ENCODE results near the gene KRT6B. TPM values are rescaled to one million over a fixed set of nuclear protein-coding genes. Genes with fewer than 3 reads are reported as not detected.

Gene KRT6B
- polyA plus RNA-seq, 1 donor (not counting 4 experiments of a cell fraction or from before 2014, with no cell fraction given), result 2,016 TPM

- no peaks in the 10 kb centered on the region for H3K36me3 ChIP-seq (ENCODE audit: control insufficient read depth in 2 of 2, extremely low read depth in 1 of 2, insufficient read depth in 2 of 2, low read length in 2 of 2)
- H2AFZ ChIP-seq (ENCODE audit: control insufficient read depth, low read length), result no peak overlapping the region
- no peaks in the 10 kb centered on the region for H3K27me3 ChIP-seq (ENCODE audit: control insufficient read depth, extremely low read depth, insufficient read depth, low read length)
- H3K4me2 ChIP-seq (ENCODE audit: control insufficient read depth, extremely low read depth, insufficient read depth, low read depth, low read length), result no peak overlapping the region
- no peaks in the 10 kb centered on the region for H3K9me1 ChIP-seq (ENCODE audit: control insufficient read depth, extremely low read depth, insufficient read depth, low read length)
- no peak overlapping the region for H3K27ac ChIP-seq (ENCODE audit: control insufficient read depth, insufficient read depth, low read length)
- H4K20me1 ChIP-seq (ENCODE audit: control insufficient read depth, extremely low read depth, insufficient read depth, low read length), result no peaks in the 10 kb centered on the region
- TF ChIP-seq EZH2 (IDR thresholded peaks at IDR 0.05; ENCODE audit: low read length) (no peak), CTCF (optimal IDR thresholded peaks at IDR 0.05 in 1 of 3, IDR thresholded peaks at IDR 0.05 in 1 of 3, conservative IDR thresholded peaks at IDR 0.05 in 1 of 3; ENCODE audit: extremely low read depth in 1 of 3, insufficient read depth in 2 of 3, low read length in 3 of 3) (no peak)
- no peaks in the 10 kb centered on the region for H3K79me2 ChIP-seq (ENCODE audit: control insufficient read depth, insufficient read depth, low read length)
- FAIRE-seq (no peak), DNase-seq (ENCODE audit: low read depth, low spot score) (no peak)
- H3K4me3 ChIP-seq (ENCODE audit: control insufficient read depth in 2 of 3, extremely low read depth in 1 of 3, insufficient read depth in 2 of 3, low read depth in 1 of 3, low read length in 3 of 3), result no peak overlapping the region
- dilution Hi-C loops (cut with MboI; ENCODE audit: extremely low pct_ligation_motif_present, low sequenced_read_pairs), result no loop called here
- H3K9me3 ChIP-seq (ENCODE audit: control insufficient read depth, low read depth, low read length), result no peaks in the 10 kb centered on the region
- H3K4me1 ChIP-seq (ENCODE audit: control insufficient read depth, extremely low read depth, insufficient read depth, low read length), result no peaks in the 10 kb centered on the region
- no peak overlapping the region for H3K9ac ChIP-seq (ENCODE audit: control insufficient read depth, extremely low read depth, insufficient read depth, low read length)
Observed at GRCh38 chr12:52400906-52401305, 51.0 kb downstream of the KRT6B start.

- no peak overlapping the region for H3K4me3 ChIP-seq (ENCODE audit: control insufficient read depth in 2 of 3, extremely low read depth in 1 of 3, insufficient read depth in 2 of 3, low read depth in 1 of 3, low read length in 3 of 3)
- H3K79me2 ChIP-seq (ENCODE audit: control insufficient read depth, insufficient read depth, low read length), result no peaks in the 10 kb centered on the region
- no peaks in the 10 kb centered on the region for H4K20me1 ChIP-seq (ENCODE audit: control insufficient read depth, extremely low read depth, insufficient read depth, low read length)
- H3K9me1 ChIP-seq (ENCODE audit: control insufficient read depth, extremely low read depth, insufficient read depth, low read length), result no peaks in the 10 kb centered on the region
- H3K36me3 ChIP-seq (ENCODE audit: control insufficient read depth in 2 of 2, extremely low read depth in 1 of 2, insufficient read depth in 2 of 2, low read length in 2 of 2), result no peaks in the 10 kb centered on the region
- no peak overlapping the region for H3K27ac ChIP-seq (ENCODE audit: control insufficient read depth, insufficient read depth, low read length)
- H2AFZ ChIP-seq (ENCODE audit: control insufficient read depth, low read length), result no peak overlapping the region
- H3K4me2 ChIP-seq (ENCODE audit: control insufficient read depth, extremely low read depth, insufficient read depth, low read depth, low read length), result no peak overlapping the region
- no peaks in the 10 kb centered on the region for H3K27me3 ChIP-seq (ENCODE audit: control insufficient read depth, extremely low read depth, insufficient read depth, low read length)
- H3K9me3 ChIP-seq (ENCODE audit: control insufficient read depth, low read depth, low read length), result no peaks in the 10 kb centered on the region
- FAIRE-seq, result no peak
- no peak overlapping the region for H3K9ac ChIP-seq (ENCODE audit: control insufficient read depth, extremely low read depth, insufficient read depth, low read length)
- dilution Hi-C loops (cut with MboI; ENCODE audit: extremely low pct_ligation_motif_present, low sequenced_read_pairs), result no loop called here
- TF ChIP-seq EZH2 (IDR thresholded peaks at IDR 0.05; ENCODE audit: low read length) (no peak), CTCF (optimal IDR thresholded peaks at IDR 0.05 in 1 of 3, IDR thresholded peaks at IDR 0.05 in 1 of 3, conservative IDR thresholded peaks at IDR 0.05 in 1 of 3; ENCODE audit: extremely low read depth in 1 of 3, insufficient read depth in 2 of 3, low read length in 3 of 3) (no peak)
- no peaks in the 10 kb centered on the region for H3K4me1 ChIP-seq (ENCODE audit: control insufficient read depth, extremely low read depth, insufficient read depth, low read length)
- DNase-seq (ENCODE audit: low read depth, low spot score), result no peak
Observed at GRCh38 chr12:52399756-52400155, 52.2 kb downstream of the KRT6B start.

Data from keratinocyte (primary cell).